WTC11 (cell line): ENCODE measurements around the gene FOCAD.

Source experiments
- AFF4 ChIP-seq: sonication (generic); formaldehyde crosslinking; IDR thresholded peaks from 2 replicates; pipeline ENCODE4 v1.8.1; 2023; ENCODE audit warnings: mild to moderate bottlenecking, missing genetic modification reagents, borderline replicate concordance
- ATF1 ChIP-seq: sonication (generic); formaldehyde crosslinking; IDR thresholded peaks from 2 replicates; pipeline ENCODE4 v1.8.1; 2023; ENCODE audit warnings: mild to moderate bottlenecking, moderate library complexity, missing genetic modification reagents
- CREM ChIP-seq: sonication (generic); formaldehyde crosslinking; IDR thresholded peaks from 2 replicates; pipeline ENCODE4 v1.8.1; 2022; ENCODE audit warnings: mild to moderate bottlenecking, missing genetic modification reagents, moderate library complexity
- CTCF ChIP-seq: fragments of 200-600 bp; IDR thresholded peaks from 2 replicates; pipeline ENCODE4 v1.8.0; 2022; ENCODE audit warnings: antibody characterized with exemption
- FOXJ3 ChIP-seq: sonication (generic); formaldehyde crosslinking; IDR thresholded peaks from 2 replicates; pipeline ENCODE4 v1.9.0; 2021; ENCODE audit warnings: missing genetic modification reagents, mild to moderate bottlenecking, borderline replicate concordance
- NFE2L1 ChIP-seq: sonication (generic); formaldehyde crosslinking; IDR thresholded peaks from 2 replicates; pipeline ENCODE4 v1.8.1; 2023; ENCODE audit warnings: missing genetic modification reagents
- PRRX2 ChIP-seq: fragments of 250-450 bp; sonication (Bioruptor Pico); IDR thresholded peaks from 2 replicates; pipeline ENCODE4 v1.8.0; 2021; ENCODE audit warnings: mild to moderate bottlenecking

GRCh38 chr9:20832775-20833174 lies 148.7 kb downstream of the FOCAD start:
- TF ChIP-seq CTCF (no peak), FOXJ3 (no peak), NFE2L1 (CRISPR knock-in tag) (no peak), PRRX2 (no peak), CREM (CRISPR knock-in tag) (no peak), AFF4 (CRISPR knock-in tag) (no peak), ATF1 (CRISPR knock-in tag) (no peak)
